GM21423 (cell line): ENCODE data around the gene MLLT1.

Experiments
- ATAC-seq: cut with Tn5 transposase; IDR thresholded peaks from one replicate; pipeline ENCODE4 v1.9.1; 2021; ENCODE audit warnings: mild to moderate bottlenecking, moderate library complexity; ENCODE audit not compliant: unreplicated experiment

The MLLT1 gene

DNA sequence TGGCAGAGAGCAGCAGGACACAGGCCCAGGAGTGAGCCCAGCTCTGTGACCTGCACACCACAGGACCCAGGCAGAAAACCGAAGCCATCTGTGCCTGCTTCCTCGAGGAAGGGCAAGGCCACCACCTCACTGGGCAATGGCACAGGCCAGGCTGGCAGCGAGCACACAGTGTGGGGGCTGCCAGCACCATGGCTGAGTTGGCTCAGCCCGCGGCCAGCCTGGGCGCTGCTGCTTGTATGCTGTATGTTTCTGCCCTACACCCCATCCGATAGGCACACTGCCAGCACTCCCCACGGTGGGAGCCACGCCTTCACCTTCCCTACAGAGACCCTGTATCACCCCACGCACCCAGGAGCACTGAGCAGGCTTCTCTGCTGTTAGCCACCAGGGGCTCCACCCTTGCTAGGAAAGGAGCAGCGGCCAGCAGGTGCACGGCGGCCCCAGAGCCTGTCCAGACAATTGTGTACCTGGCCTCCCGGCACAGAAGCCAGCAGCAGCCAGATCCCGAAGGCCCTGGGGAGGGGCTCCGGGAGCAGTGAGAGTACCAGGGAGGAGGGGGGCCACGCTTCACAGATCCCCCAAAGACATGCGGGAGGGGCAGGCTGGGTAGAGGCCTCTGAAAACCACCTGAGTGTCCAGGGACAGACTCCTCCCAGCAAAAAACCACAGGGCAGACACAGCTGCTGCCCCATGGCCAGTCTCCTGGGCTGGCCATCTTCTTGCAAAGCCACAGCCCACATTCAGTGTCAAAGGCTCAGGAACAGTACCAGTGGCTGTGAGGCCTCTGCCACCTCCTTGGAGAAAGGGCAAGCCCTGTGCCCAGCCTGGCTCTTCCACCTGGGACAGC, 56.1 kb downstream of the MLLT1 start:
- no peak for ATAC-seq

DNA sequence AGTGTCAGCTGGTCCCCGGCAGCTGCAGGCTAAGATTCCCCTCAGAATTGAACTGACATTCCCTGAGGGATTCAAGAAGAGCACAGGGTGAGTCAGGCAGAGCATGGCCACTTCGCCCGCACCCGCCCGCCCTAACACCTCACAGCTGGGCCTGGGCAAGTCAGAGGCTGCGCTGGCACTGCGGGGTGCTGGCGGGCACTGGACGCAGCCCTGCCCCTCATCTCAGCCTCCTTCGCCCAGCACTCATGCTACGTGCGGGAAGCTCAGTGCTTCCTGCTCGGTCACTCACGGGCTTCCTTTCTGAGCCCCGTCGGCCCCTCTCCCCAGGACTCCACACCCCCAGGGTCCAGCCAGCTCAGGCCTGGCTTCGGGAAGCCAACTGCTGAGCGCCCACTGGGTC, 56.9 kb downstream of the MLLT1 start:
- ATAC-seq: no peak

DNA sequence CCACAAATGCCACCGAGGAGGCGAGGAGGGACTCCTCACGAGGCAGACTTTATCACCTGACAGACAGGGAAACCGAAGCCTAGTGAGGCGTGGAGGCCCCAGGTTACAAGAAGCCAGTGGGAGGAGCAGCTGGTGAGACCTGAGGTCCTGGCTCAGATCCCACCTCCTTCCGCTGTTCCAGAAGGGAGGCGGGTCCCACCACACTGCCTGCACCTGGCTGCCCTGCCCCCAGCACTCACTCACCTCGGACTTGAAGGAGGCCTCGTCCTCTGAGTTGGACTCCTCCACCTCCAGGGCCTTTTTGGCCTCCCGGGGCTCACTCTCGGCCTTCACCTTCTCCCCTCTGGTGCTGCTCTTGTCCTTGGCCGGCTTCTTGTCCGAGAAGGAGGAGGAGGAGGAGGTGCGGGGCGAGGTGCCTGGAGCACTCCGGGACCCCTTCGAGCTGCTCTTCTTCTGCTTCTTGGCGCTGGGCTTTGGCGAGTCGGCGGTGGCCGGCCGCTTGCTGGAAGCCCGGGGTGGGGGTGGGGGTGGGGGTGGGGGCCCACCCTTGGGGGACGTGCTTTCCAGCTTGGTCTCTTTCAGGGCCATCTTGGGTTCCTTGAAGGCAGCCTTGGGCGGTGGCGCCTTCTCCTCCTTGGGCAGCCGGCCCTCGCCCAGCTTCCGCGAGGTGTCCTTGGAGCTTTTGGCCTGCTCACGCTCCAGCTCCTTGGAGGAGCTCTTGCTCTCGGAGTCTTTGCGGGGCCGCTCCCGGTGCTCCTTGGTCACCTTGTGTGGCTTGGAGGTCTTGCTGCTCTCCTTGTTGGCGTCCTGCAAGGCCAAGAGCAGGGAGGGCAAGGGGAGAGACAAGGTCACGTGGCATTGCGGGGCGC, 57.7 kb downstream of the MLLT1 start:
- no peak for ATAC-seq

DNA sequence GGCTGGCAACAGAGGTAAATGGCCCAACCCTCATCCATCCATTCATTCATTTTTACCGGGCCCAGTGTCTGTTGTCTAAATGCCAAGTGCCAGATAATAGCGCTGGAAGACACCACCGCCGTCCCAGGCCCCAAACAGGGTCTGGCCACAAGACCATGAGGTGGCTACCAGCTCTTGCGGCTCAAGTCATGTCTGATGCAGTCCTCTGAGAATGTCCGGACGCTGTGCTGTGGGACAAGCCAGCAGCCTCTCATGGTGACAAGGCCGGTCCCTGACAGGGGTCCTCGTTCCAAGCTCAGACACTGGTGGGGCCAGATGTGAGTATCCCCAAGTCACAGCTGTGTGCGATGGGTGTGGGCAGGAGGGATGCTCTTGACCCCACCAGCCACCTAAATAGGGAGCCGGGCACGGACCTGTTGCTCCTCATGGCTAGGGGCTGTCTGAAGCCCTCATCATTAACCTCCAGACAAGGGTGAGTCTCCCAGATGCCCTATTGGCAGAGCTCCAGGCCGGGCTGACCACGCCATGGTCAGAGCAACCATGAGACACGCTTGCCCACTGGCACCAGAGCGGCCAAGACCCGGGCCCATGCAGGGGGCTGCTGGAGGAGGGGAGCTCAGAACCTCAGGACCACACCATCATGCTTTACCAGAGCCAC, 58.4 kb downstream of the MLLT1 start:
- no peak for ATAC-seq

DNA sequence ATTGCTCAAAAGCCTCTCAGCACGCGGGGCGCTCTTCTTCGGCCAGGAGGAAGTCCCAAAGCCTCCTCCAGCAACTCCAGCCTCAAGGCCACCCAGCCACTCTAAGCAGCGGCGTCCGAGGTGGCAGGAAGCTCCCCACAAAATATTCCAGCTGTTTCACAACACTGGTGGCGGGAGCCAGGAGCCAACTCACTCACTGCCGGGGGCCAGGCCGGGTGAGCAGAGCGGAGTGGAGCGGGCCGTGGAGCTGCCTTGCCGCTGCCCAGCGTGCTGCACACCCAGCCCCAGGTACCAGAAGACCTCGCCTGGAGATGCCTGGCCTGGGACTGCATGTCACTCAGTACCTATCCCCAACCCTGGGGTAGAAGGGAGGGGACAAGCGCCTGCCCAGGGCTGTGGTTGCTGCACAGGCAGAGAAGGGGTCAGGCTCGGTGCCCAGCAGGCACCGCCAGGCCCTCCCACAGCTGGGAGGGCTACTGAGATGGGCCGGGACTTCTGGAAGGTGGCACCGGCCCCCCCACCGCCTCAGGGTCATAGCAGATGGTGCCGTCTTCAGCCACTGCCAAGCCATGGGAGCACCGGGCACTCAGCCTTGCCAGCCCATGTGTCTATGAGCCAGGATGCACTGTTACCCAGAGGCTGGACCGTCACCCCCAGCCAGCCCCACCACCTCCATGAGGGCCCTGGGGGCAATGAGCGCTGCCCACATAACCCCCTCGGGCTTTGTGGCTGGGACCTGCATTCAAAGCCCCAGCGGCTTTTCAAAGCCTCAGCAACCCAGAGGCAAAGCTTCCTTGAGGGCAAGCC, 59.2 kb downstream of the MLLT1 start:
- ATAC-seq: no peak

DNA sequence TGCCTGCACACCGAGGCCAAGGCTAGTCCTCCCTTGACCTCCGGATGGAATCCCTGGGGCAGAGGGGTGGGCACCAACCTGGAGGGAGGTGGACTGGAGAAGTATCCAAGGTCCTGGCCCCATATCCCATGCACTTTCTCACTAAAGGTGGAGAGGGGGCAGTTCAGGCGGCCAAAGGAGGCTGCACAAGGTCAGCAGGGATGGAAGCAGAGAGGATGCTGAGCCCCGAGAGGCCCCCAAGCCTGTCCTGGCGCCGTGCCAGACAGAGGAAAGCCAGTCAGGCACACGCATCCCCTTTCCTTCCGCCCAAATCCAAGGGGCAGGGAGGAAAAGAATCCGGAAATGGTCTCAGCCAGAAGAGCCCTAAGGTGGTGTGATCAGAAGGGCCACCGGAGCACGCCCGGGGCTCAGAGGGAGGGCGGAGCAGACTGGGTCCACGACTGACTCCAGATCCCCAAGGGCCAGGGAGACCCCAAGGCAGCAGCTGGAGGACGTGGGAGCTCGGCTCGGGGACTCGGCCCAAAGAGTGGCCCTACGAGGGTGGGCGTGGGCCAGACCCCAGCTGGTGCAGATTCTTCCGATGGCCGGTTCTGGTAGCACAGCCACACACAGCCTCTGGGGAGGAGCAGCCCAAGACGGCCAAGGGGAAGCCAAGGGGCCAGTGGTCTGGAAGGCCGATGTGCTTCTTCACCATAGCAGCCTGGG, 60.0 kb downstream of the MLLT1 start:
- ATAC-seq: no peak

DNA sequence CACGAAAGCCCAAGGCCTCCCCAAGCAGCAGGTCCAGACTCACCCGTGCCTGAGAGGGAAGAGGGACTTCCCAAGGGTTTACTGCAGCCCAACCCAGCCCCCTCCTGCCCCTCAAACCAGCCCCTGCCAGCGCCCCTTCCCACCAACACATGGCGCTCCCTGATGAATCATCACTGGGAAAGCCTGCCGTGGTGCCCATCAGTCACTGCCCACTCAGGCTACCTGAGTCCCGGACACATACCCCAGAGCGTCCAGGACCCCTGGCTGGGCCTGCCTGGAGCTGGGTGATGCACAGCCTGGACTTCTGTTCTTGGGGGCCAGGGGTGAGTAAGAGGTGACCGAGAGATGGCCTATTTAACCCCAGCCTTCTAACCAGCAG, 60.6 kb downstream of the MLLT1 start:
- no peak for ATAC-seq

DNA sequence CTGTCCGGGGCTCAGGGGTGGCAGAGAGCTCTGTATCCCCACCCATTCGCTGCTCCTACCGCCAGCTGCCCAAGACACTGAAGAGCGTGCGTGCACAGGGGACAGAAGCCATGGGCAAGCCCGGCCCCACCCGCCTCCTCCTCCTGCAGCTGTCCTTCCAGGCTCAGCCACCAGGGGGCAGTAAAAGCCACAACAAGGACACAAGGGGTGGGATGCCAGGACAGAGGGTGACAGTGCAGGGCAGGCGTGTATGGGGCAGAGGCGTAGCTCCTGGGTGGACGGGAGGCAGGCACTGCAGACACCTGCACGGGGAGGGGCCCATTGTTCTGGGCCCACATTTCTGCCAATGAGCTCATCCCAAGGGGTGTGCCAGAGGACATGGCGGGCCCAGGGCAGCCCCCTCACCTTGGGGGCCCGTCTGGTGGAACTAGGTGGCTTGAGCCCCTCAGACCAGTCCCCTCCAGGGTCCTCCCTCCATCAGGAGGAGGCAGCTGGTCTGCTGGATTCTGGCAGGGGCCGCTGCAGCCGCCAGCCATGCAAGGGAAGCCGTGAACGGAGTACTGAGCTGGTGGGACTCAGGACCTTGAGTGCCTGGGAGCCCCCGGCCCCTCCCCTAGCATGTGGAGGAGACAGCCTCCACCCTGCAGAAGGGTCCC, 61.2 kb downstream of the MLLT1 start:
- no peak for ATAC-seq

DNA sequence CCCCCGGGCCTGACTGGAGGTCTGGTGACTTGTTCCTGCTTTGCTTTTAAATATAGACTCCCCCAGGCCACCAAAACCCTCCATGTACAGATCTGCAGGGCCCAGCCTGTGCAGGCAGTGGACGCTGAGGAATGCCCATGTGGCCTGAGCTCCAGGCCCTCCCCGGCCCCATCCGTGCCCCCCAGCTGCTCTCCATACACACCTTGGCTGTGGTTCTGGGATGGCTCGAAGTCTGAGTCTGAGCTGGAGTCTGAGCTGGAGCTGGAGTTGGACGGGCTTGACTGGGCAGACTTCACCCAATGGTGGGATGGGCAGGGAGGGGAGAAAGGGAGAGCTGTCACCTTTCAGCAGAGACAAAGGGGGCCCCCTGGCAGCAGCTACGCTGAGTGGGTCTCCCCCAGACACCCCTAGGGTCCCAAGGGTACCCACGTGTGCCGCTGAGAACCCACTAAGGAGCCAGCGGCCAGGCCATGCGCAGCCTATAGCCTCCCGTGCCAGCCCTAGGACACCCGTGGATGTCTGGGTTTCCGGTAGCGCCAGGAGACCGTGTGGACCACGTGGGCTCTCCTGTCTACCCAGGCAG, 61.9 kb downstream of the MLLT1 start:
- no peak for ATAC-seq

DNA sequence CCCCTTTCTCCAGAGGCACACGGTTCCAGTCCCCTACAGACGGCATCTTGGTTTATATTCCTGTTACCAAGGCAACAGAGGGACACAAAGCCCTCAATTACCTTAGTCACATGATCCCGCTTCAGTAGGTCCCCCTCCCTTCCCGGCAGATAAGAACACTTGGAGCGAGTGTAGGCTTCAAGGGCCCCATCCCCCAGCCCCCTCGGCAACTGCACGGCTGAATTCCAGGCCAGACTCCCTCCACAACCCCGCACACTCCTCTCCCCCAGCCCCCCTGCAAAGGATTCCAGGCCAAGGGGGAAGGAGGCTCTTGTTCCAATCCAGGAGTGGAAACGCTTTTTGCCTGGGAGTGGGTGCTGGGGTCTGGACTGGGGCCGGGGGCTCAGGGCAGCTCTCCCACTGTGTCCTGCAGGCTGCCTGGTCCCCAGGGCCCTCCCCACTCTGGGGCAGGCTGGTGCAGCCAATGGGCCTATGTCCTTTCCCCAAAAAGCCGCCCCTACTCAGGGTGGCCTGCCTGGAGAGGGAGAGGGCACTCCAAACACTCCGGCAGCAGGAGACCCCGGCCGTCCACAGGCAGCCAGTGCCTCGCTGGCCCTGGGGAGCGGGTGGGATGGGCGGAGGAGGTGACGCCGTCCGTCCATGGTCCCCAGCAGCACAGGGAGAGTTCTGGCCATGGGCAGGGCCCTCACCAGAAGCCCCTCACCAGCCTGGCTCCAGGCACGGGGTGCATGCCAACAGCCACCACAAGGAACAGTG, 62.6 kb downstream of the MLLT1 start:
- ATAC-seq: no peak

DNA sequence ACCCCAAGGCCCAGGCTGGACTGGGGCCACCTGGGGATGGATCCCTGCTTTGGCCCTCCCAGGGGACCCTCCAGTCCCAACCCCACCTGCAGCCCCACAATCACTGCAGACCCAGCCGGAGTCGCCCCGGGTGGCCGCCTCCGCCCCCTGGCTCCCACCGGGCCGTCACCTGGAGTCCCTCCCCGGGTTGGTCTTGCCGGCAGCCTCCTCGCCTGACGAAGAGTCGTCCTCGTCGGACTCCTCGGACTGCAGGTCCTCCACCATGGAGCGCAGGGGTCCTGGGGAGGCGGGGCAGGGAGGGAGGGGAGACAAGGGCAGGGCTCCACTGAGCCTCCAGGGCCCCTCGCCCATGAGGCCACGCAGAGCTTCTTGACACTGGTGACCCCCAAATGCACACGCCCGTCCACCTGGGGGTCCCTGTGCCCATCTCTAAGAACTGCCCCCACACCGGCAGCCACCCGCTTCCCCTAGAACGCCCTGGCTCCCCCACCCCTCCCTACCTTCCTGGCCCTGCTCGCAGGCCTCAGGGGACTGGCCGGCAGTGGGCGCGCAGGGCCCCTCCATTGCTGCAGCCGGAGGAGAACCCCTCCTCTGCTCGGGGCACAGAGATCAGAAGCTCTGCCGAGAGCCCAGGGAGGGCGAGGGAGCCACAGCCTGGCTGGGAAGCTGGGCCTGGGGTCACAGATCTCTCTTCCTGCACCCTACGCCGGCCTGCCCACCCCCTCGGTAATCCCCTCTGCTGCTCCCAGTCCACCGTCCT, 63.4 kb downstream of the MLLT1 start:
- no peak for ATAC-seq

DNA sequence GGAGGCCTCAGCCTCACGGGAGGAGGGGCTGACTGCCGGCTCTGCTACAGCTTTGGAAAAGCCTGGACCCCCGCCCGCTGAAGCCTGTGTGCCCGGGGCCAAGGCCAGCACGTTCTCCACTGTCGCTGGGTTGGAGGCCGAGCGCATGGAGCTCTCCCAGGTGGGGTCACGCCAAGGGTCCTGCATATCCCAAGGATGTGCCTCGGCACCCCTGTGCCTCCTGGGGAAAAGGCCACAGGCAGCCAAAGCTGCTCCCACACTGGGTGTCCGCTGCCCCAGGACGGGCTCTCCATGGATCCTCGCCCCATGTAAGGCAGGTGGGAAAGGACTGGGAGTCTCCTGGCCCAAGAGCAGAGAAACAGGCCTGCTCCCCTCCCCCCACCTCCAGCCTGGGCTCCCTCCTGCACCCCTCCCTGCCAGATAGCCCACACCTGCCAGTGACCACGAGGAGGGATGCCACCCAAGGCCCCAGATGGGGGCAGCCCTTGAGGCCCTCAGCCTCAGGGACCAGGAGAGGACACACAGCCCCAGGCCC, 64.0 kb downstream of the MLLT1 start:
- ATAC-seq: no peak

DNA sequence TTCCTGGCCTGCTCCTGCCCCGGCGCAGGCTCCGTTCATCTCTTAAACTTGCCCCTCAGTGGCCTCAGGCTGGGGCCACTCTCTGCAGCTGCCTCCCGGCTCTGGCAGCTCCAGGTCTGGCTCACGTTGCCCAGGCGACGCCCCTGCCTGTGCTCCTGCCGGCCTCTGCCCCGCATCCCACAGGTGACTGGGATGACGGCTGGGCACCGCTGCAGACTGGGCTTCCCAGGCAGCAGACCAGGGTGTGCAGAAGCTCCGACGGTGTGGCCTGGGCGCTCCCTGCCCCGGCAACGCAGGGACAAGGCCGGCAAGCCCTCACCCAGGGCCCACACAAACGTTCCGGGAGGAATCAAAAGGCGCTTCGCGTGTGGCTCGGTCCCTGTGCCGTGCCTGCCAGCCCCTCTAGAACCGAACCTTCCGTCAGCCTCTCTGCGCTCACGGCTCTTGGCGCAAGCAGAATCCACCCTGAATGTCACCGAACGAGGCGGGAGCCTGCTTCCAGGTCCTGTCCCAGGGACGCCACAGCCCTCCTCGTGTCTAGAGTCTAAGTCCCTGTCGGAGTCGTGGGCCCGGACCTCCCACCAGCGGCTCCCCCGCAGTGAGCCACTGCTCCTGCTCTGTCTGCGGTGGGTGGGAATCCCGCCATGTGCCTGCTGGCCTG, 64.8 kb downstream of the MLLT1 start:
- ATAC-seq: no peak

DNA sequence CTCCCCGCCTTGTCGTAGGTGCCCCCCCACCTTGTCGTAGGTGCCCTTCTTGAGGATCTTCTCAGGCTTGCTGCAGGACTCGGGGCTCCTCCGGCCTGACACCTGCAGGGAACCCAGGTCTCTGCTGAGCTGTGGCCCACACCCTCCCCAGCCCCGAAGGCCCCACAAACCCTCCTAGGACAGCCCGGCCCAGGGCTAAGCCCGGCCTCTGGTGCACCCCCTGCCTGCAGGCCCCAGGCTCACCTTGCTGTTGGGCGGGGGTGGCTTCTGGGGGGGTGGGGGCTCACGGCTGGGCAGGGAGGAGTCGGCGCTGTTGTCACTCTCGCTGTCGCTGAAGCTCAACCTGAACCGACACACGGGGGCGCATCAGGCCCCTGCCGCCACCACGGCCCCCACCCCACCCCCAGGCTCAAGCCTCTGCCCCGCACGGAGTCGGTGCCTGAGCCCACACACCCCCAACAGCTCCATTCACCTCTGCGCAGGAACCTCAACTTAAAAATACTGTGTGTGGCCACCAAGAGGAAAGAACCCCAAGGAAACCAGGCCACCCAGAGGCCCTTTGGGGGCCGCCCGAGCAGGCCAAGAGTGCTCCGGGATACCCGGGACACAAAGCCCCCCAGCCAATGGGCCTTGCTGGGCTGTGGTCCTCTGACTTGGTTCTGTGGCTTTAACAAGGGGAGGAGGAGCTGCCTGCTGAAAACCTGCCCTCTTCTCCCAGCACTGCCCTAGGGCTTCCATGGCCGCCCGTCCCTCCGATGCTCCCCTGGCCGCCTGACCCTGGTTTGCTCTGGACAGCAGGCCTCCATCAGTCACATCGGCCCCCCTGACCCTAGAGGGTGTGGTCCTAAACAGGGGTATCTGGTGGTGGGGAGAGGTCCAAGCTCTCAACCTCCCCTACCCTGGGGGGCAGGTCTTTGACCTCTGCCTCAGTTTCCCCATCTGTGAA, 65.8 kb downstream of the MLLT1 start:
- ATAC-seq: no peak

DNA sequence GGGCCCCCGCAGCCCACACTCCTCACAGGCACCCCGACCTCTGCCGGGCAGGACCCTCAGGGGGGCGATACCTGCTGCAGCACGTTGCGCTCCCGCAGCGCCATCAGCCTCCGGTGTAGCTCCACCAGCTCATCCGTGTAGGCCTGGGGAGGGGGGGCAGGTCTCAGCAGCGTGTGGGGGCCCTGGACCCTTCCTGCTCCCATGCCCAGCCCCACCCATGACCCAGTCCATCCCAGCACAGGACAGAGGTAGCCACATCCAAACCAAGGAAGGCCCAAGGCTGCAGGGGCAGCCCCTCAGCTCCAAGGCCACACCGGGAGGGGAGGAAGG, 66.5 kb downstream of the MLLT1 start:
- ATAC-seq: no peak
